ENCODE results near the gene LHPP.
"Not testable (repeated sequence)": the region's sequence is repeated elsewhere in the genome, so short reads cannot be mapped to it uniquely, and the experiment has no call there.

LHPP gene

GRCh38 chr10:124576526-124577420 is 115.2 kb downstream of the LHPP start:
- DNase-seq = no peak

- DNase-seq = no peak
Measured at GRCh38 chr10:124577651-124578050, 116.0 kb downstream of the LHPP start.

GRCh38 chr10:124578231-124579010 is 116.8 kb downstream of the LHPP start:
- DNase-seq = no peak

GRCh38 chr10:124579011-124579399 is 117.4 kb downstream of the LHPP start:
- DNase-seq = no peak

- no peak for DNase-seq
Measured at GRCh38 chr10:124586142-124586541, 124.5 kb downstream of the LHPP start.

GRCh38 chr10:124587811-124588211 is 126.2 kb downstream of the LHPP start:
- DNase-seq = no peak

GRCh38 chr10:124588341-124588735 is 126.7 kb downstream of the LHPP start:
- not testable (repeated sequence) for DNase-seq

GRCh38 chr10:124588736-124589490 is 127.3 kb downstream of the LHPP start:
- no peak for DNase-seq

- DNase-seq = no peak
Measured at GRCh38 chr10:124589491-124590041, 127.9 kb downstream of the LHPP start.

- DNase-seq = no peak
Measured at GRCh38 chr10:124590216-124591122, 128.8 kb downstream of the LHPP start.

GRCh38 chr10:124591123-124591495 is 129.5 kb downstream of the LHPP start:
- DNase-seq = no peak

- DNase-seq = no peak
Measured at GRCh38 chr10:124592101-124592500, 130.5 kb downstream of the LHPP start.

- DNase-seq = no peak
Measured at GRCh38 chr10:124592736-124593430, 131.3 kb downstream of the LHPP start.

- DNase-seq = no peak
Measured at GRCh38 chr10:124593431-124593985, 131.9 kb downstream of the LHPP start.

GRCh38 chr10:124594240-124594639 is 132.6 kb downstream of the LHPP start:
- DNase-seq = no peak

- no peak for DNase-seq
Measured at GRCh38 chr10:124595143-124595883, 133.7 kb downstream of the LHPP start.

- no peak for DNase-seq
Measured at GRCh38 chr10:124596116-124596785, 134.6 kb downstream of the LHPP start.

GRCh38 chr10:124596962-124597845 is 135.6 kb downstream of the LHPP start:
- DNase-seq = no peak

- DNase-seq = no peak
Measured at GRCh38 chr10:124597846-124598165, 136.2 kb downstream of the LHPP start.

All from stimulated activated CD4-positive, alpha-beta T cell treated with anti-CD3 and anti-CD28 coated beads, Interleukin-12 subunit alpha, Interleukin-12 subunit beta, amount 100 ng/mL, for 4 hours (primary cell).